ENCODE measurements around the gene EPHA3.

EPHA3 gene

DNA sequence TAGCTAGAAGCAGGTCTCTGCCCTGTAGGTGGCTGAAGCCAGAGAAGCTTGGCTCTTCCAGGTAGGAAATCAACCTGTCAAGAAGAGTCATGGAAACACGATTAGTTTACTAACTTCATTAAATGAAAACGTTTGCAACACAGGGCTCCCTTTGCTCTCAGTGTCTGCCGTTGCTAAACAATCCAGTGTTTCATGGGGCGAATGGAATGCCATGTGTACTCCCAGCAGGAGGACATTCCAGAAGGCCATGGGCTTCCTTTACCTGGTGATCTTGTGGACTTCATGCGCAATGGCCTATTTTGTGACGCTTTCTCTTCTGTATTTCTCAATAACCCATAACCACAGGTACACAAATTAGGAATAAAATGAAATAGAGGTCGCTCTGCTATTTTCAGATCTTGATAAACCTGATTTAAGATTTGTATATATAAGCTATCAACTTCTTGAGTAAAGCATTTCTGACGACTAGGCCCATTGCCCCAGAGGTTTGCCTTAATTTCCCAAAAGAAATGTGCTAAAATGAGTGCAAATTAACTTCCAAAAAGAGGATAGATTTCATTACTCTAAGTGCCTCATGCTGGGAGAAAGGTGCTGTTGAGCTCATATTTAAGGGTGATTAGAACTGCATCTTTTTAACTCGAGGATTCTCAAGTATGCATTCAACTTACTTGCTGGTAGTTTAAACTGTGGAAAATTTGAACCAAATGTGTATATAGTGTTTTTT, 171.0 kb downstream of the EPHA3 start:
- DNase-seq (ENCODE audit: insufficient read length, low spot score) (no peak), FAIRE-seq (no peak)

DNA sequence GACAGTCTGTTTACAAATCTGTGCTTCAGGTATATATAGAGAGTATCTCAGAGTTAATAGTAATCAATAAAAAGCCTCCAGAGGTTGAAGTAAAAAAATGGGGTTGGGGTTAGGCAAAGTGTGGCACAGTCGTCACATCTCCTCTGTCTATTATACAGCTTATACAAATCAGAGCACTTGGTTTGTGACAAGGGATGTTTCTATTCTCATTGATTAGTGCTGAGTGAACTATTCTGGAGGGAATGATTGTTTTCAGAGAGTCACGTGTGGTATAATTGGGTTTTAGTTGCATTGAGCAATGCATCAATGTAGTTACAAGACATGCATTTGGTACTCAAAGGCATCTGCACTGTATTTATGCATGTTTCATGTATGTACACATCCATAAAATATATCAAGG, 172.9 kb downstream of the EPHA3 start:
- FAIRE-seq (no peak), DNase-seq (ENCODE audit: insufficient read length, low spot score) (no peak)

DNA sequence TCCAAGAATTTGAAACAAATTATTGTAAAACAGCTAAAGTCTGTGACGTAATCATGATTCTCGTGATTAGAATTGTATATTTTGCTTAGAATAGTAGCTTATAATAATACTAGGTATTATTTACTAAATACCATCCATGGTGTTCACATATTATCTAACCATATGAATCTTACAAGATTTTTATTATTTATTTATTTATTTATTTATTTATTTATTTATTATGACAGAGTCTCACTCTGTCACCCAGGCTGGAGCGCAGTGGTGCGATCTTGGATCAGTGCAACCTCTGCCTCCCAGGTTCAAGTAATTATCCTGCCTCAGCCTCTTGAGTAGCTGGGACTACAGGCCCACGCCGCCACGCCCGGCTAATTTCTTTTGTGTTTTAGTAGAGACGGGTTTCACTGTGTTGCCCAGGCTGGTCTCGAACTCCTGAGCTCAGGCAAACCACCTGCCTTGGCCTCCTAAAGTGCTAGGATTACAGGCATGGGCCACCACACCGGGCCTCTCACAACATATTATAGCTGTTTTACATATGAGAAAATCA, 173.5 kb downstream of the EPHA3 start:
- no peak for FAIRE-seq
- no peak for DNase-seq (ENCODE audit: insufficient read length, low spot score)

DNA sequence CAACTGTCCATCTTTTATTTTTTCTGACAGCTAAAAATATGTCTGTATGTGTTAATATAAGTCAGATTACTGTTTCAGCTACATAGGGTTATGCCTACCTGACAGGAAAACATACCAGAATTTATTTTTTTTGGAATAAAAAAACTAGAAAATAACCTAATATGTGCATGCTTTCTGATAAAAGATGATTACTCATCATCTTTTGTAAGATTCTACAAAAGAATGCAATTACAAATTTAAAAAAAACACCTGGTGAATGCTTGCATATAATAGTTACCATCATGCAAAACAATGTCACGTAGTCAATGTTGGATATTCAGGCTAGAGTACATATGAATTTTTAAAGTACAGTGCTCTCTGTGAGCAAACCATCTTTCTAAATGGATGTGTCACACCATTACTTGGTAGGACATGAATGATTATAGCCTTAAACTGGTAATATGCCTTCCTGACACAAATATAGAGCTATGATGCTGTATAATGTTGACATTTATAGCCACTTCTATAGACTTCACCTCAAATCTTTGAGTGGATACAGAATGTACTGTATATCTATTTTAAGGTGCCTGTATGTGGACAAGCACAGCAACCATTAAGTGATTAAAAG, 180.6 kb downstream of the EPHA3 start:
- FAIRE-seq = no peak
- DNase-seq (ENCODE audit: insufficient read length, low spot score) = no peak

DNA sequence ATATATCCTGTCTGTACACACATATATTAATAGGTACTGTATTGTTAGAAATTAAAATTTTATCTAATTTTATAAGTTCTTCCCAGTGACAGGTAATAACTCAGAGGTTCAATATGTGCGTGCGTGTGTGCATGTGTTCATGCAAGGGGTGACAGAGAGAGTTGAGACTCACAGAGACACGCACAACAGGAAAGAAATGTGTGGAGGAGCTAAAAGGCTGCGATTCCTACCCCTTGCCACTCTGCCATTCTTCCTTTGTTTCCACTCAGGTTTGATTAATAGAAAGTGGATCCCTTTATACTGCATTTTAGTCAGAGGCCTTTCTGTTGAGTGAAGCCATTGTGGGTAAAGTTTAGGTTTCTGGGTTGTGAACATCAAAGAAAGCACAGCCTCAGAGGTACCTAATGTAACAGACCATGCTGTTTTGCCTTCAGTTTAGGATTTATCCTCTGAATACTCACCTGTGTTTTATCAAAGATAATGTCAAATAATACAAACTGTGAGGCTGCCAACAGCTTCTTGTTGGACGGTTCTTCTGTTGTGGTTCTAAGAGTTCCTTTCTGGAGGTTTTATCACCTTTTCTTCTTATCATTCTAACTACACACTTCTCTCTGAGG, 182.3 kb downstream of the EPHA3 start:
- FAIRE-seq (no peak), DNase-seq (ENCODE audit: insufficient read length, low spot score) (no peak)

DNA sequence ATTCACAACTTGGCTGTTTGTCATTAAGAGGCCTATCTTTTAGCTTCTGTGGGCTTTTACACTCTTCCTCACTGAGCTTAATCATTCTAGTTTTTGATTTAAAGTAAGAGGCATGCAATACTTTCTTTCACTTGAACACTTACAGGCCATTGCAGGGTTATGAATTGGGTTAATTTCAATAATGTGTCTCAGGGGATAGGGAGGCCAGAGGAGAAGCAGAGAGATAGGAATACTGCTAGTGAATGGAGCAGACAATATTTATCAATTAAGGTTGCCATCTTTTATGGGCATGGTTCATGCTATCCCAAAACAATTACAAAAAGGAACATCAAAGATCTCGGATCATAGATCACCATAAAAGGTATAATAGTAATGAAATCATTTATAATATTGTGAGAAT, 189.8 kb downstream of the EPHA3 start:
- FAIRE-seq (no peak), DNase-seq (ENCODE audit: insufficient read length, low spot score) (no peak)

DNA sequence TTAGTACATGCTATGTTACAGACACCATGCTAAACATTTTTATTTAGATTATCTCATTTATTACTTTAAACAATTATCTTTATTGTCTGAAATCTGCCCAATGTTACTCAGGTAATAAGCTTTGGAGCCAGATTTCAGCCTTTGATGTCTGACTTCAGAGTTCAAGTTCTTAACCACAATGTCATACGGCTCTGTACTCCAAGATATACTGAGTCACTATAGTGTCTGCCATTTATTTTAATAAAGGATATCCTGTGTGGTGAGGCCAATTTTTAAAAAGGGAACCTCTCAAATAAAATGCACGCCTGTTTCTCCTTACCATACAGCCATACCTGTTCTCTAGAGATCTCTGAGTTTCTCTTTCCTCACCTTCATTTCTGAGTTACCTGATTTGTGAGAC, 193.1 kb downstream of the EPHA3 start:
- no peak for DNase-seq (ENCODE audit: insufficient read length, low spot score)
- no peak for FAIRE-seq

DNA sequence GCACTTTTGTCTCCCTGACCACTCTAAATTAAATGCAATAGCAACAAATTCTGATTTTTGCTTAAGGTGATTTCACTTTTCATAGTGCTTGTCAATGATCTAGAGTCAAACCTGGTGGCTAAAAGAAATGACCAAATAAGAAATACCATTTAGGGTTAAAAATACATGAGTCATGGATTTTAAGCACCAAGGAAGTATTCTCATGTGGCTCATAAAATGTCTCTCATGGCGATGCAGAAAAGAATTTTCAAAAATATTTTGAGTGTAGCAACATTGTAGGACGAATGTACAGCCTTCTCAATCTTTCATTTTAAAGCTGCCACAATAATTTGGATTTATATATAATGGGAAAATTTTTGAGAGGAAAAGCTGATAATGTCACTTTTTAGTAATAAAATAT, 193.6 kb downstream of the EPHA3 start:
- no peak for DNase-seq (ENCODE audit: insufficient read length, low spot score)
- FAIRE-seq = no peak

DNA sequence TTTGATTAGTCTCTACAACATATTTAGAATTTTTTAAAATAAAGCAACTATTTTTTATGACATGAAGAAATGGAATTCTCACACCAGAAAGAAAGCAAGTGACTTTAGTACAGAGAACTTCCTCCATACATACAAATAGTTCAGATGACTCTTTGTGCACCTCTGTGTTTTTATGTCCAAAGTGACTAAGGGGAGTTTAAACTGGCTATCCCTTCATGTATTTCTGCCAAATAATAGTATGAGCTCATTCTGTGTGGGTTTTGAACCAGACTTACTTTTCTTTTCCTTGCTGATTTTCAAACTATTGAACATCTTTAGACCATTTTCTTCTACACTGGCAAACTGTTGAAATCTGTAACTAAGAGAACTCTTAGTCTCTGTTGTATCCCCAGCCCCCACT, 196.3 kb downstream of the EPHA3 start:
- FAIRE-seq (no peak), DNase-seq (ENCODE audit: insufficient read length, low spot score) (no peak)

DNA sequence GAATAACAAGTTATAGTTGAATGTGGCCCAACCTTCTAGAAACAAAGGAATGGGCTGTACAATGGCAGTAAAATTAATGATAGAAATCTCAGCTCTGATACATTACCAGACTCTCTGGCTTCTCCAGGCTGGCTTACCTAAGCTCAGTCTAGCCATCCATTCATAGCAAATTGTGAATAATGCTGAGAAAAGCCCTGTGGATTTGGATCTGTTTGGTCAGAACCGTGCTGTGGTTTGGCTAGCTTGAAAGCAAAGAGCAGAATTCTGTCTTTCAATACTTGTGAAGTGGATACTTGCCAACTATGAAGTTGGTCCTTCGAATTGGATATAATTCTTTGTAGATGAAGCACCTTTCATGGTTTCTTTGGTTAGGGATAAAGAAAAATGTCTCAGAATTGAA, 199.1 kb downstream of the EPHA3 start:
- DNase-seq (ENCODE audit: insufficient read length, low spot score) (no peak), FAIRE-seq (no peak)

DNA sequence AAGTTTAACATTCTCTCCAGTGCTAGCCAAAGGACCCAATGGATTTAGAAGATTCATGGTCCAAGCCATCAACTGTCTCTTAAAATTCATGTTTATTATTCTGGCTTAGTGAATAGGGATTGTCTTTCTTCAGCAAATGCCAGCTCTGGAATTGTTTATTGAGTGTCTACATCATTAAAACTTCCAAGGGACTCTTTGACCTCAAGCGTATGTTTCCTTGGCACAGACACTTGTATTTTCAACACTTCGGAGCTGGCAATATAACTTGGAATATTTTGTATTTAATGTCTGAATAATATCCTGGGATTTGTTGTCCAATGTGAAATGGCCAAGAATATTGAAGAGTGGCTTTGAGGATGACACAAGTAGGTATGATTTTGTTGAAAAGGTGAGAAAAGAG, 204.2 kb downstream of the EPHA3 start:
- no peak for DNase-seq (ENCODE audit: insufficient read length, low spot score)

DNA sequence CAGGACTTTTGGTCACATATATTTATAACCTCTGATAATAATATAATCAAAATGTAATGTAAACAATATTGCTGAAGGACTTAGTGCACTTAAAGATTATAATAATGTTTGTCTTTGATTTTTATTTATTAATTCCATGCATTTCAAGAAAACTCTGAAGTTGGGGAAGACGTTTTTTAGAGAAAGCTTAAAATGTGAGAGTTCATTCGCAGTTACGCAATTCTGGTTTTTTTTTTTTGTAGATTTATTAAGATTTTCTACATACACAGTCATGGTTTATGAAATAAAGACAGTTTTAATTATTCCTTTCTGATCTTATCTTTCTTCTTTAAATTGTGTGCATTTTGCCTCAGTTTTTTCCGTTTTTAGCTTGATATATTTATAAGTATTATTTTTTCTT, 204.7 kb downstream of the EPHA3 start:
- FAIRE-seq = no peak
- DNase-seq (ENCODE audit: insufficient read length, low spot score) = no peak

More for the DNA sequence above, 204.2 kb downstream of the EPHA3 start:
- FAIRE-seq = no peak

DNA sequence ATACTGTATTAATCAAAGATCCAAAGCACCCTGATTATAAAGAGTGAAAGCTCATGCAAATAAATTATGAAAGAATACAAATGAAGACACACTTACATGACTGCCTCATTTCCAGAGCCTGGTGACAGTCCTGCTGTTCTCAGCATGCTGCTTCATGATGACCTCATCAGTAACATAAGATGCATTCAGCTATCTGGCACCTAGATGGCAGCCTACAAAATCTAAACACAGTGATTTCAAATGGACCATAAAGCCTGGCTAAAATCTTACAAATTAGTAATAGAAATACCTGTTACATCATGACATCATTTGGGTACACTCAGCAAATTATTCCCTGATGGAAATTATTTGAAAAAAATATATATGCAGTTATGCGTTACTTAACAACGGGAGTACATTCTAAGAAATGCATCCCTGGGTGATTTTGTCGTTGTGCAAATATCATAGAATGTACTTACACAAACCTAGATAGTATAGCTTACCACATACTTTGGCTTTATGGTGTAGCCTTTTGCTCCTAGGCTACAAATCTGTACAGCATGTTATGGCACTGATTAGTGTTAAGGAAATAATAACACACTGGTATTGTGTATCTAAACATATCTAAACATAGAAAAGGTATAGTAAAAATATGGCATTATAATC, 207.2 kb downstream of the EPHA3 start:
- DNase-seq (ENCODE audit: insufficient read length, low spot score) = no peak
- no peak for FAIRE-seq

DNA sequence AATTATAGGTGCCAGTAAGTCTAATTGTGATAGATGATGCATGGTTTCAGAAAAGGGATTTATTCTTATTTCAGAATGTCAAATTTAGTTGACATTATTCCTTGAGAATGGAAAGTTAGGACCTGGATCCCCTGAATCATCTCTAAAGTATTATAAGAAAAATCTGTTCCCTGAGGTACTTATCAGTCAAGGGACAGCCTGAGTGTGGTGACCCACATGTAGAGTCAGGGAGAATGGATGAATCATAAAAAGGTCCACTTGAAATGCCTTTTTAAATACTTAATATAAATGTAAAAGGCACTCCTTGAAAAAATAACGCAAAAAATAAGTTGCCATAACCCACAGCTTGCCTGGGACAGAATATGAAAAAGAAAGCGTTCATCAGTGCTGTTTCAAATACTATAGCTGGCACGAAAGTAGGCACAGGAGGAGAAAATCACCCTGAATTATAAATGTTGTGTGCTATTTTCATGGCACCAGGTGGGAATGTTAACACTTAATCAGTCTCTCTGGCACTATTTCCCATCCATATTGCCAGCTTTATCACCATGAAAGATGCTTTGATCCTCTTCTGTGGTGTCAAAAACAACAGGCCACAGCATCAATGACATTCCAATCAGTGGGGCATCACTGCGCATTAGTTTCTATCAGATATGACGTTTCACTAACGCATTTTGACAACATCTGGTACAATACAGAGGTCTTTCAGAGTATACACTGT, 208.5 kb downstream of the EPHA3 start:
- FAIRE-seq (no peak), DNase-seq (ENCODE audit: insufficient read length, low spot score) (no peak)

DNA sequence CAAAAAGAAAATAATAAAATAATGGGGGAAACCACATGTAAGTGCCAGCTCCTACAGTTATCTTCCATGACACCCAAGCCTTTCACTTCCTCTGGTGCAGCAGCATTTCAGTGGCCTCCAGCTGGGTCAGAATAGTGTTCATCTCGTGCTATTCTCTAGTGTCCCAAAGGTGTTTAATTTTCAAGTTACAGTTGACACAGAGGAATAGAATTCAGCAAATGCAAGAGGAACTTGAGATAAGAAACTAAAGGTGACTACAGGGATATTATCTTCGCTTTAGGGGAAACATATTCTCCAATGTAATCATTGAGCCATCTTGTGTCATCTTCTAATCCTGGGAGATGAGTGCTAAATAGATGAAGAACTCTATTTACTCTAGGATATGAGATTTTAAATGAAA, 212.8 kb downstream of the EPHA3 start:
- no peak for DNase-seq (ENCODE audit: insufficient read length, low spot score)
- no peak for FAIRE-seq

DNA sequence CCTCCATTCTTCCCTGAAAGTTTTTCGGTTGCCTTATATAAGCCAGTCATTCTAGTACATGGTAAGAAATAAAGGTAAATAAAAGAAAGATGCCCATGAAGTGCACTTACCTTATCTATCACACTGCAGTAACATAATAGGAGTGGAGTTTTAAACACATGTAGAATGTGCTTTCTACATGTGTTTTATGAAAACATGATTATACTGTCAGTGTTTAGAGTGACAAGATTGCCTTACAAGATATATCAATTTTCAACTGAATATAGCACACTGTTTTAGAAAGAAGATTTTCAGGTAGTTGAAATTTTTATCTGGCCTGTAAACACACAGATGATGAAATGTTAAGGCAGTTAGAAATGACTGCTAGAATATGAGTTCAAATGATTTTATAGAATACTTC, 219.6 kb downstream of the EPHA3 start:
- DNase-seq (ENCODE audit: insufficient read length, low spot score) = no peak
- FAIRE-seq = no peak

DNA sequence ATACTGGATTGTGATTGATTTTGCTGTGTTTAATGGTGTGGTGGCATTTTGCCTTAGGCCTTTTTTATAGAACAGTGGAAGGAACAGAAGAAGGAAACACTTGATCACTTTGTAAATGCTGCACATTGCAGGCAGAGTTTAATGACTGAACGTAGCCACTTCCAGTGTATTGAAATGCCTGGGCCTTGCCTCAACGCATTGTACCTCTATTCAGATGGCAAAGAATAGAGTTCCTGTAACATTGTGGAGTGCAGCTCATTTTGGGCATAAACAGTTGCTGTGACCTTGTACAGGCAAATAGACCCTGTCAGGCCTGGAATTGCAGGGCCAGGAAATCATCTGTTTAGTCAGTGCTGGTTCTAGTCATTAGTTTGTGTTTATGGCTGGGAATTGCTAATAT, 225.0 kb downstream of the EPHA3 start:
- no peak for DNase-seq (ENCODE audit: insufficient read length, low spot score)
- no peak for FAIRE-seq

DNA sequence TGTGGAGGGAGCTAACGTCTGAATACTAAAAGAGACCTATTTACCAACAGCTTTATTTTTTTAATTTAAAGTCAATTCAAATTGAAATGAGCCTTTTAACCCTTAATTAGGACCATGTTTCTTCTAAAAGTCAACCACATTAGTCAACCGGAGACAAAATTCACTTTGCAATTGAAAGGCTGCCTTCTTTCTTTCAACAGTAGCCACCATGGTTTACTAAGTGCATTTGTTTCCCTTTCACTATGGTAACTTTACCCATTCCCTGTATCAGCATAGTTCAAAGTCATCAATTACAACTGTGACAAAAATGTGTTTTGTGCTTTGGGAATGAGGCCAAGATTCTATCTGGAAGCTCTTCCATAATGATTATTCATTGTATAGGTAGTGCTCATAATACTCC, 225.4 kb downstream of the EPHA3 start:
- DNase-seq (ENCODE audit: insufficient read length, low spot score) = no peak
- no peak for FAIRE-seq

DNA sequence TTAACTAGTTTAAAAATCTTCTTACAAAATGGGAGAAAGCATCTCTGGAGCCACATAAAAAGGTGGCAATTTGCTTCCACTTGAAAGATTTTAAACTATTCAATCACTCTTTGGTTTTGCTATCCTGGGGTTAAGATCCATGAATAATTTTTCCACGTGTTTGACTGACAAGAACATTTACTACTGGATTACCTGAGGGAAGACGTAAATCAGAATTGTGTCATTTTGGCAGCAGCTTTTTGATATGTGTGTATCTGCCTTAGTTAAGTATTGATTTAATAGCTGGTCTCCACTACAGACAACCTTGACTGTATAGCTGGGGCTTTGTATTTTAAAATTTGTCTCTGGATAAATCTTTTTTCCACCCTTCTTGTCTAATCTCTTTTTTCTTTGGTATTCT, 228.3 kb downstream of the EPHA3 start:
- no peak for FAIRE-seq
- no peak for DNase-seq (ENCODE audit: insufficient read length, low spot score)

DNA sequence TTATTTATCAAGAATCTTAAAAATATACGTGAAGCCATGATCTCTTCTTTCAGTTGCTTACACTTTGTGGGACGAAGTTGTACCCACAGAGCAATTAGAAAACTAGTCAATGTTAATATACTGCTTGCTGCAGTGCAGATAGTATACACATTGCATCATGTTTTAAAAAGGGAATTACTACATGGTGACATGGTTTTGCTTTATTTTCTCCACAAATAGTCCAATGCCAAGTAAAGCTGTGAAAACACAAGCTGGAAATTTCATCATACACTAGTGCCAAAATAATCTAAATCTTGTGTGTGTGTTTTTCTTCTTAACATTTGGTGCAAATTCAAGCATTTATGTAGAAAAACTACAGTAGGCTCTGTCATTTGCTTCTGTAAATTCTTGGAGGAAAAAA, 233.0 kb downstream of the EPHA3 start:
- DNase-seq (ENCODE audit: insufficient read length, low spot score) = no peak
- no peak for FAIRE-seq

DNA sequence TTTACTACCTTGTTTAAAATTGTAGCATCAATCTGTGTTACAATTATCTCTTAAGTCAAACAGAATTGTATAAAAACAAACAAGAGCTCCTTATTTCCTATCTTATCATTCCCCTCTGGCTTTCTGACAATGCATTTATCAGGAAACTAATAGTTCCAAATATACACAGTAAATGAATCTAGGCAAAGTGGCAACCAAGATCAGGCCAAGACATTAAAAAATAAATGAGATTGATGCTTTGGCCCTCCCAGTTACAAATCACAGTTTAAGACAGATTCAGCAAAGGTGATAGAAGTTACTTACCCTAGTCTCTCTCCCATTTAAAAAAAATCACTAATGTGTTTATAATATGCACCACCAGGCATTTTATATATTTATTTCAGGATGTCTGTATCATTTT, 236.7 kb downstream of the EPHA3 start:
- DNase-seq (ENCODE audit: insufficient read length, low spot score) (no peak), FAIRE-seq (no peak)

Data from HTR-8/SVneo (cell line).